GM18867 (cell line): ENCODE data around the gene TMEM141.
"Not testable (repeated sequence)": the region's sequence is repeated elsewhere in the genome, so short reads cannot be mapped to it uniquely, and the experiment has no call there.

Experiments used
- ATAC-seq: cut with Tn5 transposase; IDR thresholded peaks from one replicate; pipeline ENCODE4 v1.9.1; 2021; ENCODE audit warnings: mild to moderate bottlenecking, moderate library complexity; ENCODE audit not compliant: unreplicated experiment

TMEM141 gene

DNA sequence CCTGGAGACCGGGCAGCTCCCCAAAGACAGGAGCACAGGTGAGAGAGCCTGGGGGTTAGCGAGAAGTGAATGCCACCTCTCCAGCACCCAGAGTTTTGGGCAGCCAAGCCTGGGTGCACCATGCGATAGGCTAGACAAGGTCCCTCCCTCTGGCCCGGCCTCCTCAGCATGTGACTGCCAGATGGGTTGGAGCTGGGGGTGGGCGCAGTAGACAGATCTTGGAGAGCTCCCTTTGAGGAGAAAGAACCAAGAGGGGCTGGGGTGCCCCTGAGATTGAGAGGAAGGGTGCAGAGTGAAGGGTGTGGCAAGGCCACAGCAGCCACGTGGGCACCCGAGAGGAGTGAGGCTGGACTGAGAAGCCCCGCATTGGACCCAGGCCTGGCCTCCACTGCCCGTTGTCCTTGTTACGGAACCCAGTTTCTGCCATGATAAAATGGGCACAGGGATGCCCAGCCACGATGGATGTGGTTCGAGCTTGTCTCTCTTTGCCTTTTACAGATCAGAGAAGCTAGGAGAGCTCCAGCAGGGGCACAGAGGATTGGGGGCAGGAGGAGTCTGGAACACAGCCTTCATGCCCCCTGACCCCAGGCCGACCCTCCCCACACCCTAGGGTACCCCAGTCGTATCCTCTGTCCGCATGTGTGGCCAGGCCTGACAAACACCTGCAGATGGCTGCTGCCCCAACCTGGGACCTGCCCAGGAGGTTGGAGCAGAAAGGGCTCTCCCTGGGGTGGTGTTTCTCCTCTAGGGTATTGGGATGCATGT lies 1.4 kb downstream of the TMEM141 start:
- no peak for ATAC-seq

DNA sequence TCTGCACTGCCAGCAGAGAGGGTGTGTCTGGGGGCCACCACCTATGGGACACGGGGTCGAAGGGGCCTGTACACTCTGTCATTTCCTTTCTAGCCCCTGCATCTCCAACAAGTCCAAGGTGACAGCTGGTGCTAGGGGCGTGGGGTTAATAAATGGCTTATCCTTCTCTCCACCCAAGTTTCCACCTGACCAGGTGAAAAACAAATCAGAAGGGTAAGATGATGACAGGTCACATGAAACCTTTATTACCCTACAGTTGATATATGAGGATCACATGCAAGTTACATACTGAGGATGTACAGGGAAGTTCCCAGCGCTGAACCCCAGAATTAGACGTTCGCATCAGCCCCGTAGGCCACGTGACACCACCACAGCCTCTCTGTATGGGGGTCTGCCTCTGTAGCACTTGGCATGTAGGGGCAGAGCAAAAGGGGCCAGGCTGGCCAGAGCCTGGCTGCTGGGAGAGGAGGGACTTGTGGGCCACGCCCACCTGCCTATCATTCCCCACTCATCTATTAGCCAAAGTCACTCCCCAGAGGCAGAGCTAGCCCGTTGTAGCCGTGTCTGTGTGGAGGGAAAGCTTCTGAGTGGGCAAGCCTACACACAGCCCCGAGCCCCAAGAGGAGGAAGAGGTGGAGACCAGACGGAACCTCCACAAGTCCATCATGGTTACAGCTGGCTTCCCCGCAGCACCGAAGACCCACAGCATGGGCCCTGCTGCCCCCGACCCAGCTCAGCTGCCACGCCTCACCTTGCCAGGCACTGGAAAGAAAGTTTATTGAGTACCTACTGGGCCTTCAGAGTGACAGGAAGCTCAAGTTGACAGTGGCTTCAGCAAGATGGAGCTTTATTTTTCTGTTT lies 2.2 kb downstream of the TMEM141 start:
- ATAC-seq, result no peak

DNA sequence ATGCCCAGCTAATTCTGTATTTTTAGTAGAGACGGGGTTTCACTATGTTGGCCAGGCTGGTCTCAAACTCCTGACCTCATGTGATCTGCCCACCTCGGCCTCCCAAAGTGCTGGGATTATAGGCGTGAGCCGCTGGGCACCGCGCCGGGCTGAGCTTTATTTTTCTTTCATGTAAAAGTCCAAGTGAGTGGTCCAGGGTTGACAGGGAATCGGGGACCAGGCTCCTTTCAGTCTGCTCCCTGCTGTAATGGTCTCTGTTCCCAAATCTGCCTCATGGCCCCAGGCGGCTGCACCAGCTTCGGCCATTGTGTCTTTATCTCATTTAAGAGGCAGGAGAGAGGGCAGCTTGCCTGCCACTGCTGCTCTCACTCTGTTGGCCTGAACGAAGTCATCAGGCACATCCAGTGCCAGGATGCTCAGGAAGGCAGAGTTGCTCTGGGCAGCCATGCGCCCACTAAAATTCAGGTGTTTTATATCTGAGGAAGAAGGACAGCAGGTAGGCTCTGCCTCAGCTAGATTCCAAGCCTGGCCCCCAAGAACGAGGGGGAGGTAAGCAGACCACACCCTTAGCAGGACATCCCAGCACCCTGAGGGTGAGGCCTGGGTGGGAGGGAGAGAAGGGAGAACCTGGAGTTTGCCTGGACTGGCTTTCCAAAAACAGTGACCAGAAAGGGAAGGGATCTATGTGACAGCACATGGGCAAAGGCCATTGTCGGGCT lies 3.3 kb downstream of the TMEM141 start:
- no peak for ATAC-seq

DNA sequence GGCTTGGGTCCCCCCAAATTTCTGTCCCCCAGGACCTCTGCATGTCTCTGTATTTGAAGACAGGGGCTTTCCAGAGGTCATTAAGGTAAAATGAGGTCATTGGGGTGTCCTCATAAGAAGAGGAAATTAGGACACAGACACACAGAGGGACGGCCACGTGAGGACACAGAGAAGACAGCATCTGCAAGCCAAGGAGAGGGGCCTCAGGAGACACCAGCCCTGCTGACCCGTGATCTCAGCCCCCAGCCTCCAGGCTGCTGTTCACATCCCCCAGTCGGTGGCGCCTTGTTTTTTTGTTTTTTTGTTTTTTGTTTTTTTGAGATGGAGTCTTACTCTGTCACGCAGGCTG lies 3.8 kb downstream of the TMEM141 start:
- ATAC-seq, result no peak

DNA sequence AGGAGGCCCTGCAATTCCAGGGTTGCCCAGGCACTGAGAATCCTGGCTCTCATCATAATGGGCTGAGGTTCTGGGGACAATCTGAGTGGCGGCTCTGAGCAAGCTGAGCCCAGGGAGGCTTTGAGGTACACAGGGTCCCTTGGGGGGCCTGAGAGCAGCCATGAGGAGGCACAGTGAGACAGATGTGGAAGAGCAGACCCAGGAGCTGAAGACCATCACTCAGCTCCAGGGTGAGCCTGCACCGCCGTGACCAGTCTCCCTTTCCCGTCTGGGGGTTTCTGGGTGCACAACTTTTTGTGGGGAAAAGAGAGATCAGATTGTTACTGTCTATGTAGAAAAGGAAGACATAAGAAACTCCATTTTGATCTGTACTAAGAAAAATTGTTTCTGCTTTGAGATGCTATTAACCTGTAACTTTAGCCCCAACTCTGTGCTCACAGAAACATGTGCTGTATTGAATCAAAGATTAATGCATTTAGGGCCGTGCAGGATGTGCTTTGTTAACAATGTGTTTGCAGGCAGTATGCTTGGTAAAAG lies 5.2 kb downstream of the TMEM141 start, which contains the start of gene CCDC183:
TSS of gene CCDC183 (plus strand) at position 101 of the 537 bp plus-strand sequence. CDS start at position 161, 60 bp downstream.
- ATAC-seq, result no peak

DNA sequence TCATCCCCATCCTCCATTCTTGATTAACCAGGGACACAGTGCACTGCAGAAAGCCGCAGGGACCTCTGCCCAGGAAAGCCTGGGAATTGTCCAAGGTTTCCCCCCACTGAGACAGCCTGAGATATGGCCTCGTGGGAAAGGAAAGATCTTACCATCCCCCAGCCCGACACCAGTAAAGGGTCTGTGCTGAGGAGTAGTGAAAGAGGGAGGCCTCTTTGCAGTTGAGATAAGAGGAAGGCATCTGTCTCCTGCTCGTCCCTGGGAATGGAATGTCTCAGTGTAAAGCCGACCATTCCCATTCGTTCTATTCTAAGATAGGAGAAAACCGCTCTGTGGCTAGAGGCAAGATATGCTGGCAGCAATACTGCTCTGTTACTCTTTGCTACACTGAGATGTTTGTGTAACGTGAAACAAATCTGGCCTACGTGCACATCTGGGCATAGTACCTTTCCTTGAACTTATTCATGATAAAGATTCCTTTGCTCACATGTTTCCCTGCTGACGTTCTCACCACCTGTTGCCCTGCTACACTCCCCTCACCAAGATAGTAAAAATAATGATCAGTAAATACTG lies 5.7 kb downstream of the TMEM141 start:
- not testable (repeated sequence) for ATAC-seq

DNA sequence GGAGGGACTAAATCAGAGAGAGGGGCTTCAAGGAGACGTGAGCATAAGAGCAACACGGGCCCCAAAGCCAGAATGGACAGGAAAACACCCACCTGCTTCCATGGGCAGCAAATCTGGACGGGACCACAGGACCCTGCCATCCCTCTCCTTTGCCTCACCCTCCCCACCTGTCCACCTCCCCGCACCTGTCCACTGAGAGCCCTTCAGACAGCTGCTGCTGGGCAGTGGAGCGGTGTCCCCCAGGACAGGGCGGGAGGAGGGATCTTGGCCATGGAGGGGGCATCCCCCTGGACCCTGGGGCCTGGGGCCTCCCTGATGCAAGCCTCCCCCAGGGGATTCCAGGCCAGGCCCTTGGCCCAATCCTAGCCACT lies 7.5 kb downstream of the TMEM141 start:
- ATAC-seq, result no peak

GRCh38 chr9:136799079-136799853 lies 8.1 kb downstream of the TMEM141 start:
- no peak for ATAC-seq

GRCh38 chr9:136799854-136800657 lies 8.9 kb downstream of the TMEM141 start:
- ATAC-seq, result peak; percentile 49

DNA sequence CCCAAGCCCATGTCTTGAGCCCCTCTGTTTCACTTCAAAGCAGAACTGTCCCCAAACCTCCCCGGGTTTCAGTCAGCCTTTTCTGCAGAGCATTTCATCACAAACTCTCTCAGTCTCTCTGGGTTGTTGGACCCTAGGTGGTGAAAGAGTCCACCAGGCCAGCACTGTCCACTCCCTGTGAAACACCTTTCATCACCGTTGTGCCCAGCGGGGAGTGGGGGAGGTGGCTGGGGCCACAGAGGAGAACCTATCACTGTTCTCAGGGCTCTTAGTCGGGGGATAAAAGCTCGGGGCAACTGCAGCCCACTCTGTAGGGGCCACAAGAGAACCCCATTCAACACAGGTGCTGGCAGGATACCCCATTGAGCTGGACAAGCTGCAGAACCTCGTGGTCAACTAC lies 11.2 kb downstream of the TMEM141 start:
- no peak for ATAC-seq

DNA sequence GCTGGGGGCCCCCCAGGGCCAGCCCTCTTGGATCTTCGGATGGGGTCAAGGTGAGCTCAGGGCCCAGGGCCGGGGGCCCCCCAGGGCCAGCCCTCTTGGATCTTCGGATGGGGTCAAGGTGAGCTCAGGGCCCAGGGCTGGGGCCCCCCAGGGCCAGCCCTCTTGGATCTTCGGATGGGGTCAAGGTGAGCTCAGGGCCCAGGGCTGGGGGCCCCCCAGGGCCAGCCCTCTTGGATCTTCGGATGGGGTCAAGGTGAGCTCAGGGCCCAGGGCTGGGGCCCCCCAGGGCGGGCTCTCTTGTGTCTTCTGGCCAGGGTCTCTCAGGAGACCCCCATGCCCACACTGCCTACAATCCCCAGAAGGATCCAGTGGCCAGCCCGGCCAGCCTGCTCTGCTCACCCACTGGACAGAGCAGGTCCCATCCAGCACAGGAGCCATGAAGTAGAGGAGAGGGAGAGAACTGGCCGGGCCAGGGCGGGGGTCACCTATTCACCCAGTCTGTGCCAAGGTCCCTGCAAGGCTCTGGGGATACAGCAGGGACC lies 11.9 kb downstream of the TMEM141 start:
- ATAC-seq, result not testable (repeated sequence)

DNA sequence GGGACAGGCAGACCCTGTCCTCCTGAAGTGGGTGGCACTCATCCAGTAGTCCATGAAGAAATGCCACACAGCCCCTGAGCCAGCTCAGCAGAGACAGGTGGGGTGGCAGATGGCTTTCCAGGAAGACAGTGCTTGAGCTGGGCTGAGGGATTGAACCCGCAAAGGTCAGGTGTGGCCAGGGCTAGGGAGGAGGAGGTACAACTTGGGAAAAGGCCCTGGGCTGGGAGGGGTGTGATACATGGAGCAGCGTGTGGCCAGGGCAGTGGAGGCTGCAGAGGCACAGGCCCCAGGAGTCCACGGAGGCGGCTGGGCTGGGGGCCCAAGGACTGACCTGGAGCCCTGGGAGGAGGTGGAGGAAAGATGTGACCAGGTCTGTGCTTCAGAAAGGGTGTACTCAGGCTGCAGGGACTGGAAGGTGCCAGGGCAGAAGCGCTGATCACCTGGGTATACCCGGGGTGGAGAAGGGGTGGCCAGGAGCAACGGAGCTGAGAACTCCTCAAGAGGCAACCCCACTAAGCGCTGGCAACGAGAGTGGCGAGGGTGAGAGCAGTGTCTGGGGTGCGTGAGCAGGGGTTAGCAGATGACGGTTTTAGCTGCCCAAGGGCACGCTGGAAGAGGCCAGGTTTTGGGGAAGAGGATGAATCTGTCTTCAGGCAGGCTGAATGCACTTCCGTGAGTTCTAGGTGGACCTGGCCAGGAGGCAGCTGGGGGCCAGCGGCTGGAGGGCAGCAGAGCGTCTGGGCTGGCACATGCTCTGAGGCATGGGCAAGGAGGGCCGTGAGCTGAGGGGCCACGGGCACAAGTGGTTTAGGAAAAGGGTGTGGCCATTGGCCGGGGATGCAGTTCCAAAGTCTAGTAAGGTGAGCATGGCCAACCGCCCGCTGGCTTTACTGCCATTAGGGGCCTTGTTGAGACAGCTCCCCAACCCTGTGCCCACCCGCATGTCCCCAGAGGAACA lies 12.7 kb downstream of the TMEM141 start:
- ATAC-seq, result no peak

DNA sequence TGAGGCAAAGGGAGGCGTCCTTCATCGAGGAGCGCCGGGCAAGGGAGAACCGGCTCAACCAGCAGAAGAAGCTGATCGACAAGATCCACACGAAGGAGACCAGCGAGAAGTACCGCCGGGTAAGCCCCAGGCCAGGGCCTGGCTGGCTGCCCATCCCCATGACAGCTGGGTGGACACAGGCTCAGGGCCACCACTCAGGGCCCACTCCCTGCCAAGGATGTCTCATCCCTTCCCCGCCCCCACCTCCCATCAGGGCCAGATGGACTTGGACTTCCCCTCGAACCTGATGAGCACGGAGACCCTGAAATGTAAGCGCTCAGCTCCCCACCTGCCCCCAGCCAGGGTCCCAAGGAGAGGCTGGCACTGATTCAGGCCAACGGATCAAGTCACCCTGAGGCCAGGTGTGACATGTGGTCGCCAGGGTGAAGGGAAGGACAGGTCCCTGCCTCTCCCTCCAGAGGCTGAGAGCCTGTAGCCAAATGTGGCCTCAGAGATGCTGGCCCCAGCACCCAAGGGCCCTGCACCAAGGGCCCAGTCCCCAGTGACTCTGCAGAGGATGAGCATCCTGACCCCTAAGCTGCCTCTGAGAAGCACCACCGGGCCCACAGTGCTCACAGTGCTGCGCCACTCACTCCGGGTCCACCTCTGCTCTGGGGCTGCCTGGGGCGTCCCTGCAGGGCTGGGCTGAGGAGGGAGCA lies 13.5 kb downstream of the TMEM141 start:
- ATAC-seq, result no peak

GRCh38 chr9:136805207-136805740 lies 14.1 kb downstream of the TMEM141 start:
- ATAC-seq, result no peak

DNA sequence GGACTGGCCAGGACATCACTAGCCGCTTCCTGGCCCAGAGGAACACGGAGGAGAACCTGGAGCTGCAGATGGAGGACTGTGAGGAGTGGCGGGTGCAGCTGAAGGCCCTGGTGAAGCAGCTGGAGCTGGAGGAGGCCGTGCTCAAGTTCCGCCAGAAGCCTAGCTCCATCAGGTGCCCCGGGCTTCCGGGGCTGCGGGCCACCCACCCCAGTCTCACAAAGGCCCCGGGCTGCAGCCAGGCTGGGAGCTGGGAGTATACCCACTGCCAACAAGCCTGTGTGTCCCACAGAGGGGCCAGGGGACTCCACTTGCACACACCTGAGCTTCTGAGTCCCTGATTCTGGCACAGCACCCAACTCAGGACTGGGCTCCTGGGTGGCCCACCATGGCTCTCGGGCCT lies 14.9 kb downstream of the TMEM141 start:
- no peak for ATAC-seq

DNA sequence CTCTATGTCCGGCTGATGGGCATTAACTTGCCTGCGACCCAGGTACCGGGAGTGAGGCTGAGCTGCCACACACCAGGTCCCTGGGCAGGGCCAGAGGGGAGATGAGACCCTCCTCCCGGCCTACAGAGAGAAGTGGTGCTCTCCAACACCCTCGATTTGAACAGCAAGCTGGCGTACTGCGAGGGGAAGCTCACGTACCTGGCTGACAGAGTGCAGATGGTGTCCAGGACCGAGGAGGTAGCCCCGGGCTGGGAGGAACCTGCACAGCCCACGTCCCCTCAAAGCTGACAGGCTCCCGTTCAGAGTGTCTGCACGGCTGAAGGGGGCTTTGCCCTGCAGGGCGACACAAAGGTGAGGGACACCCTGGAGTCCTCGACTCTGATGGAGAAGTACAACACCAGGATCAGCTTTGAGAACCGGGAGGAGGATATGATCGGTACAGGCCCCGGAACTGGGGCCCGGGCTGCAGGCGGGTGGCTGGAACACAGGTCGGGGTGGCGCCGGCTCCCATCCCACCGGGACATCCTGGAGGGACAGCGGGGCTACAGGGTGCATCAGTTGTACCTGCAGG lies 15.6 kb downstream of the TMEM141 start:
- ATAC-seq, result no peak
